ENCODE results near the gene FASN. TPM values are rescaled to one million over a fixed set of nuclear protein-coding genes. Genes with fewer than 3 reads are reported as not detected.

The FASN gene
- total RNA-seq, 4 donors from 2014 or later = 50.4 to 110 (median 76.5) TPM

GRCh38 chr17:82051776-82052637, 46.0 kb downstream of the FASN start, which contains the start of the genes GPS1 and RFNG:
GPS1 (plus strand) TSS chr17:82051898; CDS start chr17:82051932, 34 bp downstream.
RFNG (minus strand) TSS chr17:82051811; CDS start chr17:82051766, 45 bp downstream.
- peak within 1 kb of the TSS; percentile 75 to 98 (median 95) for H3K4me3 ChIP-seq
- peaks cover 0 to 31% (median 23%) of the 10 kb centered on the region in 4 donors for H3K4me1 ChIP-seq
- no peak for TF ChIP-seq CTCF (IDR thresholded peaks at IDR 0.05)
- TF ChIP-seq POLR2A (IDR thresholded peaks at IDR 0.05) = no peak
- H3K36me3 ChIP-seq = peaks cover 0 to 66% (median 0%) of the 10 kb centered on the region in 3 donors
- peak; percentile 79 to 90 (median 90) for DNase-seq
- peak within 1 kb of the TSS; percentile 61 to 72 (median 70) for H3K27ac ChIP-seq
- H3K27me3 ChIP-seq = no peaks in the 10 kb centered on the region
- no peaks in the 10 kb centered on the region for H3K9me3 ChIP-seq

GRCh38 chr17:82050761-82051641, 47.0 kb downstream of the FASN start:
- Histone ChIP-seq H3K4me1 (peaks cover 0 to 31% (median 23%) of the 10 kb centered on the region in 4 donors), H3K36me3 (peaks cover 0 to 56% (median 0%) of the 10 kb centered on the region in 3 donors), H3K27me3 (no peaks in the 10 kb centered on the region), H3K9me3 (no peaks in the 10 kb centered on the region), H3K27ac (peak overlapping the region; percentile 61 to 72 (median 70)), H3K4me3 (peak overlapping the region; percentile 75 to 98 (median 95))
- TF ChIP-seq POLR2A (IDR thresholded peaks at IDR 0.05) (no peak), CTCF (IDR thresholded peaks at IDR 0.05) (no peak)
- DNase-seq = no peak

- Histone ChIP-seq H3K4me3 (peak overlapping the region in 3 of 4 donors; percentile 94 to 98 (median 96)), H3K9me3 (no peaks in the 10 kb centered on the region), H3K27me3 (no peaks in the 10 kb centered on the region), H3K36me3 (peaks cover 0 to 49% (median 0%) of the 10 kb centered on the region in 3 donors), H3K27ac (no peak overlapping the region), H3K4me1 (peaks cover 0 to 31% (median 23%) of the 10 kb centered on the region in 4 donors)
- no peak for DNase-seq
- TF ChIP-seq POLR2A (IDR thresholded peaks at IDR 0.05) (no peak), CTCF (IDR thresholded peaks at IDR 0.05) (no peak)
These were observed 47.8 kb downstream of the FASN start for GRCh38 chr17:82050152-82050760.

- Histone ChIP-seq H3K27me3 (no peaks in the 10 kb centered on the region), H3K4me3 (no peak overlapping the region), H3K36me3 (peaks cover 0 to 42% (median 0%) of the 10 kb centered on the region in 3 donors), H3K9me3 (no peaks in the 10 kb centered on the region), H3K4me1 (peaks cover 0 to 31% (median 23%) of the 10 kb centered on the region in 4 donors), H3K27ac (no peak overlapping the region)
- TF ChIP-seq CTCF (IDR thresholded peaks at IDR 0.05) (no peak), POLR2A (IDR thresholded peaks at IDR 0.05) (no peak)
- DNase-seq = no peak
These were observed 48.5 kb downstream of the FASN start for GRCh38 chr17:82049521-82049971.

- Histone ChIP-seq H3K4me3 (no peak overlapping the region), H3K4me1 (peaks cover 0 to 31% (median 23%) of the 10 kb centered on the region in 4 donors), H3K9me3 (no peaks in the 10 kb centered on the region), H3K27me3 (no peaks in the 10 kb centered on the region), H3K36me3 (peaks cover 0 to 37% (median 0%) of the 10 kb centered on the region in 3 donors), H3K27ac (no peak overlapping the region)
- no peak for DNase-seq
- TF ChIP-seq CTCF (IDR thresholded peaks at IDR 0.05) (no peak), POLR2A (IDR thresholded peaks at IDR 0.05) (no peak)
These were observed 48.9 kb downstream of the FASN start for GRCh38 chr17:82049106-82049505.

Data from Peyer's patch (tissue), 4 donors.